CD14-positive monocyte (primary cell): ENCODE results near the gene TOGARAM2. TPM values are rescaled to one million over a fixed set of nuclear protein-coding genes. Genes with fewer than 3 reads are reported as not detected.

Experiments
- DNase-seq, 3 donors: peaks; one replicate each; pipeline ENCODE4 v3.0.0-alpha.2; 2011 to 2022
- H2AFZ ChIP-seq: 2 replicates; pipeline ENCODE4 v1.6.0; 2012; ENCODE audit warnings: mild to moderate bottlenecking, low read depth, low read length, inconsistent platforms; ENCODE audit not compliant: insufficient read depth, poor library complexity, severe bottlenecking
- H3K27ac ChIP-seq, 2 donors: 1 replicate in 1 of 2; 2 replicates in 1 of 2; pipeline ENCODE4 v1.5.1; 2012 to 2013; ENCODE audit warnings: low read length in 2 of 2, control low read depth in 1 of 2, inconsistent platforms in 1 of 2, low read depth in 1 of 2, mild to moderate bottlenecking in 1 of 2
- H3K27me3 ChIP-seq, 2 donors: one replicate each; pipeline versions ENCODE4 v1.6.0 to v1.6.1; 2011 to 2013; ENCODE audit warnings: low read length in 2 of 2; ENCODE audit not compliant: control insufficient read depth in 2 of 2, insufficient read depth in 2 of 2
- H3K36me3 ChIP-seq, 2 donors: replicated peaks in 1 of 2; 1 replicate in 1 of 2; 2 replicates in 1 of 2; pipeline versions ENCODE4 v1.5.1 to v1.6.1; 2012 to 2013; ENCODE audit warnings: low read length in 2 of 2, control low read depth in 1 of 2, inconsistent platforms in 1 of 2, mild to moderate bottlenecking in 1 of 2; ENCODE audit not compliant: insufficient read depth in 2 of 2, control insufficient read depth in 1 of 2
- H3K4me1 ChIP-seq, 2 donors: 1 replicate in 1 of 2; 2 replicates in 1 of 2; pipeline versions ENCODE4 v1.5.1 to v1.6.1; 2012 to 2013; ENCODE audit warnings: low read length in 2 of 2, control low read depth in 1 of 2, inconsistent platforms in 1 of 2, mild to moderate bottlenecking in 1 of 2, moderate library complexity in 1 of 2; ENCODE audit not compliant: insufficient read depth in 2 of 2, control insufficient read depth in 1 of 2
- H3K4me2 ChIP-seq: replicated peaks from 2 replicates; pipeline ENCODE3; 2012; ENCODE audit warnings: low read length, moderate library complexity, mild to moderate bottlenecking; ENCODE audit not compliant: poor library complexity, severe bottlenecking; ENCODE audit errors: extremely low read depth
- H3K4me3 ChIP-seq, 3 experiments: fragments of 200-600 bp in 1 of 3; sonication (generic) in 1 of 3; replicated peaks in 1 of 3; 1 replicate in 2 of 3; 2 replicates in 1 of 3; pipeline ENCODE4 v1.5.1; 2011 to 2013; ENCODE audit warnings: low read length in 3 of 3, mild to moderate bottlenecking in 3 of 3, control low read depth in 2 of 3, low read depth in 2 of 3, inconsistent platforms in 1 of 3, moderate library complexity in 1 of 3
- H3K79me2 ChIP-seq: 2 replicates; pipeline ENCODE4 v1.6.0; 2012; ENCODE audit warnings: mild to moderate bottlenecking, control low read depth, inconsistent platforms, low read length, moderate library complexity; ENCODE audit not compliant: insufficient read depth
- H3K9ac ChIP-seq: 2 replicates; pipeline ENCODE4 v1.6.0; 2017; ENCODE audit warnings: low read length, mild to moderate bottlenecking; ENCODE audit not compliant: insufficient read depth, poor library complexity, severe bottlenecking
- H3K9me3 ChIP-seq, 2 donors: replicated peaks in 1 of 2; 1 replicate in 1 of 2; 2 replicates in 1 of 2; pipeline versions ENCODE4 v1.5.1 to v1.6.1; 2012 to 2013; ENCODE audit warnings: low read length in 2 of 2, control low read depth in 1 of 2; ENCODE audit not compliant: control insufficient read depth in 1 of 2, insufficient read depth in 1 of 2
- H4K20me1 ChIP-seq: 2 replicates; pipeline ENCODE4 v1.6.0; 2012; ENCODE audit warnings: mild to moderate bottlenecking, low read length, control low read depth, moderate library complexity; ENCODE audit not compliant: insufficient read depth
- H3K27ac Mint-ChIP-seq, 7 donors: one replicate each; pipeline ENCODE4 v1.8.0; 2020; ENCODE audit warnings: mild to moderate bottlenecking in 7 of 7, mixed read lengths in 7 of 7, moderate library complexity in 6 of 7, inconsistent platforms in 2 of 7
- H3K27me3 Mint-ChIP-seq, 3 donors: one replicate each; pipeline ENCODE4 v1.8.0; 2021 to 2022; ENCODE audit warnings: low read depth in 3 of 3, mild to moderate bottlenecking in 3 of 3, mixed read lengths in 3 of 3, moderate library complexity in 3 of 3, inconsistent platforms in 1 of 3
- H3K36me3 Mint-ChIP-seq, 2 donors: one replicate each; pipeline ENCODE4 v1.8.0; 2020; ENCODE audit warnings: mixed read lengths in 2 of 2, inconsistent platforms in 1 of 2, mild to moderate bottlenecking in 1 of 2
- H3K4me1 Mint-ChIP-seq: one replicate; pipeline ENCODE4 v1.8.0; 2020; ENCODE audit warnings: mild to moderate bottlenecking, mixed read lengths
- H3K4me3 Mint-ChIP-seq, 2 donors: one replicate each; pipeline ENCODE4 v1.8.0; 2020; ENCODE audit warnings: mild to moderate bottlenecking in 2 of 2, mixed read lengths in 2 of 2, moderate library complexity in 1 of 2
- H3K9me3 Mint-ChIP-seq, 7 donors: one replicate each; pipeline ENCODE4 v1.8.0; 2020 to 2022; ENCODE audit warnings: mixed read lengths in 7 of 7, mild to moderate bottlenecking in 6 of 7, moderate library complexity in 6 of 7, inconsistent platforms in 2 of 7
- WGBS: methylation state at CpG from one replicate; pipeline ENCODE4 v1.1.5; 2013; ENCODE audit warnings: missing lambda C conversion rate; ENCODE audit not compliant: insufficient coverage; 5-methylcytosine and 5-hydroxymethylcytosine counted together
- intact Hi-C, 2 donors: fragments of 100-400 bp; cut with micrococcal nuclease; formaldehyde crosslinking; loops; one replicate each; pipeline versions ENCODE4 v1.15.0 to v1.15.1; 2023
- polyA plus RNA-seq, 3 donors: library from polyadenylated mRNA; depleted of rRNA in 1 of 3; unstranded in 2 of 3; stranded (reverse) in 1 of 3; fragments of 300-500 nt in 2 of 3; fragments of >200 nt in 1 of 3; fragmentation: Illumina TruSeq in 2 of 3; gene quantifications; 1 replicate in 2 of 3; 2 replicates in 1 of 3; pipeline ENCODE4 v1.2.3, GENCODE V29; 2012 to 2021
- TF ChIP-seq, protein P1 (sequence below): fragments of 200-600 bp; IDR thresholded peaks from one replicate; pipeline ENCODE4 v1.8.0; 2022; ENCODE audit warnings: antibody characterized with exemption, mild to moderate bottlenecking

The TOGARAM2 gene
- polyA plus RNA-seq, 3 donors, result 0.23 to 5.5 TPM; not detected in 1

DNA sequence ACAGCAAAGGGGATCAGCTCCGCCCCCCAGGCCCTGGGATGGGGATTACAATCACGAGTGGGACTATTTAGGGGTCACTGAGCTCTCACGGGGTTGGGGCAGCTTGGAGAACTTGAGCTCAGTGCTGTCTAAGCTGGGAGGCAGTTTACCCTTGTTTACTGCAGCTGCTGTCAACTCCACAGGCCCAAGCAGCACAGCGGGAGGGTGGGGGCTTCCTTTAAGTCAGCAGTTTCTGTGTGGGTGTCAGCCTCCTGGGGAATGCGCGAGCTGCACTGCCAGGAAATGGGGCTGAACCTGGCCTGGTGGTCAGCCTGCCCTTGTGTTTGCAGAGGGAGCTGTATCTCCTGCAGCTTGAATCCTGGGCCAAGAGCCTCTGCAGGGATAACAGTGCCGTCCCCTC, 29.8 kb downstream of the TOGARAM2 start:
- H3K27ac Mint-ChIP-seq, result peak overlapping the region in 1 of 7 donors; percentile 27
- WGBS, result 22% methylated on average over 6 of the region's 7 CpGs

GRCh38 chr2:29011418-29012060, 30.4 kb downstream of the TOGARAM2 start:
- H3K4me3 ChIP-seq, result no peak overlapping the region
- peaks cover 7 to 21% (median 14%) of the 10 kb centered on the region in 3 donors for H3K27me3 Mint-ChIP-seq

More for the DNA sequence above, 29.8 kb downstream of the TOGARAM2 start:
- H3K9me3 ChIP-seq, result no peaks in the 10 kb centered on the region
- no peaks in the 10 kb centered on the region for H3K9me3 Mint-ChIP-seq
- intact Hi-C loops, result loop anchor here in 1 of 2 donors (10.0 kb wide), 2 partner anchors 46 to 104 kb away; partner anchors contain the start of gene CLIP4
- no peak overlapping the region for H3K9ac ChIP-seq
- peaks cover 38 to 43% of the 10 kb centered on the region in 2 donors for H3K4me1 ChIP-seq
- no peaks in the 10 kb centered on the region for H3K36me3 ChIP-seq
- peak overlapping the region in 1 of 2 donors; percentile 56 for H3K4me3 Mint-ChIP-seq
- no peaks in the 10 kb centered on the region for H4K20me1 ChIP-seq
- H3K27me3 Mint-ChIP-seq, result peaks cover 7 to 21% (median 12%) of the 10 kb centered on the region in 3 donors
- DNase-seq, result no peak
- no peaks in the 10 kb centered on the region for H3K36me3 Mint-ChIP-seq
- H3K27me3 ChIP-seq, result peaks cover 0 to 2% of the 10 kb centered on the region in 2 donors
- H3K4me1 Mint-ChIP-seq, result peaks cover 45% of the 10 kb centered on the region
- no peak overlapping the region for H3K4me3 ChIP-seq
- H3K4me2 ChIP-seq, result no peak overlapping the region
- TF ChIP-seq, protein P1, sequence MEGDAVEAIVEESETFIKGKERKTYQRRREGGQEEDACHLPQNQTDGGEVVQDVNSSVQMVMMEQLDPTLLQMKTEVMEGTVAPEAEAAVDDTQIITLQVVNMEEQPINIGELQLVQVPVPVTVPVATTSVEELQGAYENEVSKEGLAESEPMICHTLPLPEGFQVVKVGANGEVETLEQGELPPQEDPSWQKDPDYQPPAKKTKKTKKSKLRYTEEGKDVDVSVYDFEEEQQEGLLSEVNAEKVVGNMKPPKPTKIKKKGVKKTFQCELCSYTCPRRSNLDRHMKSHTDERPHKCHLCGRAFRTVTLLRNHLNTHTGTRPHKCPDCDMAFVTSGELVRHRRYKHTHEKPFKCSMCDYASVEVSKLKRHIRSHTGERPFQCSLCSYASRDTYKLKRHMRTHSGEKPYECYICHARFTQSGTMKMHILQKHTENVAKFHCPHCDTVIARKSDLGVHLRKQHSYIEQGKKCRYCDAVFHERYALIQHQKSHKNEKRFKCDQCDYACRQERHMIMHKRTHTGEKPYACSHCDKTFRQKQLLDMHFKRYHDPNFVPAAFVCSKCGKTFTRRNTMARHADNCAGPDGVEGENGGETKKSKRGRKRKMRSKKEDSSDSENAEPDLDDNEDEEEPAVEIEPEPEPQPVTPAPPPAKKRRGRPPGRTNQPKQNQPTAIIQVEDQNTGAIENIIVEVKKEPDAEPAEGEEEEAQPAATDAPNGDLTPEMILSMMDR, result no peak
- H3K27ac ChIP-seq, result no peak overlapping the region
- H3K79me2 ChIP-seq, result no peaks in the 10 kb centered on the region
- H2AFZ ChIP-seq, result no peak overlapping the region

More at GRCh38 chr2:29011418-29012060, 30.4 kb downstream of the TOGARAM2 start:
- Mint-ChIP-seq H3K4me3 (peak overlapping the region in 1 of 2 donors; percentile 56), H3K27ac (peak overlapping the region in 3 of 7 donors; percentile 20 to 85 (median 40)), H3K4me1 (peaks cover 50% of the 10 kb centered on the region), H3K36me3 (peaks cover 0 to 2% of the 10 kb centered on the region in 2 donors), H3K9me3 (no peaks in the 10 kb centered on the region)
- Histone ChIP-seq H2AFZ (peak overlapping the region; percentile 62), H3K4me1 (peaks cover 39 to 45% of the 10 kb centered on the region in 2 donors), H4K20me1 (no peaks in the 10 kb centered on the region), H3K9ac (no peak overlapping the region), H3K27me3 (peaks cover 0 to 2% of the 10 kb centered on the region in 2 donors), H3K4me2 (no peak overlapping the region), H3K9me3 (no peaks in the 10 kb centered on the region), H3K27ac (no peak overlapping the region), H3K79me2 (no peaks in the 10 kb centered on the region), H3K36me3 (no peaks in the 10 kb centered on the region)
- TF ChIP-seq, protein P1, result no peak
- DNase-seq, result no peak
- intact Hi-C loops, result loop anchor here in 1 of 2 donors (10.0 kb wide), 2 partner anchors 47 to 103 kb away; partner anchors contain the start of gene CLIP4
- WGBS, result 13% methylated on average over 17 of the region's 19 CpGs
